Measurements from ENCODE around the gene HSDL1.

DNA sequence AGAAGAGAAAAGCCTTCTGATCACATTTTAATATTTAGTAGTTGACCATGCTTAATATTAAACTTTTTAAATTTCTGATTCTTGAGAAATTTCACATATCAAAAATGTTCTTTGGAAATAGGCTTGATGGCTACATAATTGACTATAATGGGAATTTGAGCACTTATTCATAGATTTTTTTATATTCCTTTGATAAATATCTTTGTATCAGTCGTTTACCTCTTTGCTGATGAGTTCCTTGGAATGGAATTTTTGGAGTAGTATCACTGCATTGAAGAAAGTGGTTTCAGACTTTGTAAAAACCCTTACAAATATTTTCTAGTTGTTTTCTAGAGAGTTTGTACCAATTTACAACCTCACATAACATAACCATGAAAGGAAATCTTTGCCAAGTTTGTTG lies 14.8 kb upstream of the HSDL1 start:
- no peak for TF ChIP-seq CTCF (IDR thresholded peaks at IDR 0.05 in 2 of 3, conservative IDR thresholded peaks at IDR 0.05 in 1 of 3; ENCODE audit: control insufficient read depth in 2 of 3, extremely low read depth in 1 of 3, insufficient read depth in 1 of 3, low read depth in 3 of 3, low read length in 3 of 3)
- TF ChIP-seq EZH2 (IDR thresholded peaks at IDR 0.05; ENCODE audit: borderline replicate concordance, control insufficient read depth, low read depth, low read length), result no peak
- no peak for TF ChIP-seq REST (IDR thresholded peaks at IDR 0.05; ENCODE audit: low read depth, low read length)
